Stomach (tissue), 4 donors: ENCODE data around the gene COL16A1.

Experiments
- EP300 ChIP-seq: sonication (generic); formaldehyde crosslinking; IDR thresholded peaks from one replicate; pipeline ENCODE4 v1.6.1; 2017; ENCODE audit warnings: antibody characterized with exemption
- POLR2A ChIP-seq, 4 donors: fragments of 450-650 bp; IDR thresholded peaks; one replicate each; pipeline ENCODE4 v1.6.1; 2016; ENCODE audit warnings: antibody characterized with exemption in 4 of 4, control low read depth in 2 of 4, mild to moderate bottlenecking in 1 of 4, moderate library complexity in 1 of 4
- TF ChIP-seq, protein P1 (sequence below), 7 experiments: fragments of 450-650 bp in 4 of 7; fragments of 200-600 bp in 3 of 7; sonication (generic) in 3 of 7; IDR thresholded peaks; one replicate each; pipeline ENCODE4 v1.5.1; 2016 to 2019; ENCODE audit warnings: antibody characterized with exemption in 7 of 7, control low read depth in 2 of 7, mild to moderate bottlenecking in 1 of 7

DNA sequence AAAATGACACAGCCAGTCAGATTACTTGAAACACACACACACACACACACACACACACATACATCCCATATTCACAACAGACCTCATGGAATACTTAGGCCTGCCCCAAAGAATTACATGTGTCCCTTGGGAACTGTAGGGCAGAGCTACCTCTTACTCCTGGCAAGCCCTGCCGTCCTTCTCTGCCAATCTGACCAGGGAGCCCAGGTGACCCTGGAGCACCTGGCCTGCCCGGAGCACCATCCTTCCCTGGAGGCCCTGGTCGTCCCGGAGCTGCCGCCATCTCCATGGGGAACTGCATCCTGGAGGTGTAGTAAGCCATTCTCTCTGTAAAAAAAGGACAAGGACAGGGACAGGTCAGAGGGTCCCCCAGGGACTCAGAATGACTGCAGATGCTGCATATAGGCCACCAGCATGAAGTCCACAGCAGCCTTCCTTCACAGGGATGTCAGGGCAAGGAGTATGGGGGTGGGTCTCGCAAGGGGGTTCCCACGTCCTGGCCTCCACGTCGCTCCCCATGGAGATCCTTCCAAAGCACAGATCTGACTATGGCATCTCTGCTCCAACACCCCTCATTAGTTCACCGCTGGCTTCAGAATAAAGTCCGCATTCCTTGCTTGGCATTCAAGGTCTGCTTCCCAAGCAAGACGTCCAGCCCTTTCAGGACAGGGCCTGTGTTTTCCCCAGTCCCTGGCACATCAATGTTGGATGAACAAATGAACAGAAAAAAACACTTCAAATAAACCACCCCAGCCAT lies 49.9 kb downstream of the COL16A1 start:
- TF ChIP-seq, protein P1, sequence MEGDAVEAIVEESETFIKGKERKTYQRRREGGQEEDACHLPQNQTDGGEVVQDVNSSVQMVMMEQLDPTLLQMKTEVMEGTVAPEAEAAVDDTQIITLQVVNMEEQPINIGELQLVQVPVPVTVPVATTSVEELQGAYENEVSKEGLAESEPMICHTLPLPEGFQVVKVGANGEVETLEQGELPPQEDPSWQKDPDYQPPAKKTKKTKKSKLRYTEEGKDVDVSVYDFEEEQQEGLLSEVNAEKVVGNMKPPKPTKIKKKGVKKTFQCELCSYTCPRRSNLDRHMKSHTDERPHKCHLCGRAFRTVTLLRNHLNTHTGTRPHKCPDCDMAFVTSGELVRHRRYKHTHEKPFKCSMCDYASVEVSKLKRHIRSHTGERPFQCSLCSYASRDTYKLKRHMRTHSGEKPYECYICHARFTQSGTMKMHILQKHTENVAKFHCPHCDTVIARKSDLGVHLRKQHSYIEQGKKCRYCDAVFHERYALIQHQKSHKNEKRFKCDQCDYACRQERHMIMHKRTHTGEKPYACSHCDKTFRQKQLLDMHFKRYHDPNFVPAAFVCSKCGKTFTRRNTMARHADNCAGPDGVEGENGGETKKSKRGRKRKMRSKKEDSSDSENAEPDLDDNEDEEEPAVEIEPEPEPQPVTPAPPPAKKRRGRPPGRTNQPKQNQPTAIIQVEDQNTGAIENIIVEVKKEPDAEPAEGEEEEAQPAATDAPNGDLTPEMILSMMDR (IDR thresholded peaks at IDR 0.05): no peak
- TF ChIP-seq POLR2A (IDR thresholded peaks at IDR 0.05): no peak
- no peak for TF ChIP-seq EP300
